ENCODE measurements around the gene CD74.
A peak's percentile ranks its signal among the peaks of the same experiment; 100 is the strongest.
"Not testable (repeated sequence)": the region's sequence is repeated elsewhere in the genome, so short reads cannot be mapped to it uniquely, and the experiment has no call there.

Gene CD74

DNA sequence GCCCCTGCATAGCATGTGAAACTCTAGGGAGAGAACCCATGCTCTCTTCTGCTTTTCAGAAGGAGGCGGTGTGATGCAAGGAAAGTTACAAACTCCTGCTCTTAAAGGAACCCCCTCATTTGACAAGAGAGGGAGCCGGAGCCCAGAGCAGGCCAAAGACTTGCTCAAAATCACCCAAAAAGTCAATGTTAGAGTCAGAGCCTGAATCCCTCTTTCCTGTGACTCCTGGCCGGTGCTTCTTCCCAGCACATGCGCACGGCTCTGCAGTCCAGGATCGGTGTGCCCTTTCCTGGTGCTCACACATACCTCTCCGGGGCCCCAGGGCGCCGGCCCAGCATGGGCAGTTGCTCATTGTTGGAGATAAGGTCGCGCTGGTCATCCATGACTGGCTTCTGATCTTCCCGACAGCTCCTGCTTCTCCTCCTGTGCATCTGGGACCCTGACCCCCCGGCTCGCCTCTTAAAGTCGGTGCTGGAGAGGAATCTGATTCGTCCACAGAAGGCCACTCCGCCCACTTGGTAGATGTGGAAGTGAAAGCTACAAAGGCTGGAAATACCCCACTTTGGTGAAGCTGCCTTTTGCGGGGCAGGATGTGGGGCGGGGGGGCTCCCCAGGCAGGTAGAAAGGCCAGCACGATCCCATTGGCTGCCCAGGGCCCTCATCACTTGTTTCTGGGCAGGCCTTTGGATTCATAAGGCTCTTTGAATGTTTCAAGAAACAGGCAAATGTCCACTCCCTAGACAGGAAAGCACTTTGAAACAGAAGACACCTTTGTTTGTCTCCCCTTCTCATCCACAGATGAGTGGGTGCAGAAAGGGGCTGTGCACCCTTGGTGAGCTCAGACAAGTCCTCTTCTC is at the start of gene CD74:
TSS of gene CD74 (minus strand) at position 592 of the 857 bp plus-strand sequence. CDS start at position 431, 161 bp downstream.
- DNase-seq (ENCODE audit: low read depth in 2 of 2): peak; percentile 87

DNA sequence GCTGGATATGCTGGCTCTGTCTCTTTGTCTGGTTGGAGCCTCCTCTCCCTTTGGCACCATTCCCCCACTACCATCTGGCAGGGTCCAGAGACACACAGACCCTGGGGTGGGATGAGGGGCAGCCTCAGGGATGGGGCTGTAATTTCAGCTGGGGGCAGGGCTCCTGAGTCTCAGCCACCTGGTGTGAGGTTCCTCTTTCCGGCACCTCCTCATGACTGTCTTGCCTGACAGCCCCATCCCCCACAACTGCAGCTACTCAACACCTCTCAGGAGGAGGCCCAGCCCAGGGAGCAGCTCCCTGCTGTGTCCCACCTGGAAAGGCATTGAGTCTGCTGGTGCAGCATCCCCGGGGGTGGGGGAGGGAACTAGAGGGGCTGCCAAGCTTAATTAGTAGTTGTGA is 48.5 kb upstream of the CD74 start:
- DNase-seq (ENCODE audit: low read depth in 2 of 2): no peak

GRCh38 chr5:150460781-150461180 is 48.1 kb upstream of the CD74 start:
- DNase-seq (ENCODE audit: low read depth in 2 of 2): no peak

DNA sequence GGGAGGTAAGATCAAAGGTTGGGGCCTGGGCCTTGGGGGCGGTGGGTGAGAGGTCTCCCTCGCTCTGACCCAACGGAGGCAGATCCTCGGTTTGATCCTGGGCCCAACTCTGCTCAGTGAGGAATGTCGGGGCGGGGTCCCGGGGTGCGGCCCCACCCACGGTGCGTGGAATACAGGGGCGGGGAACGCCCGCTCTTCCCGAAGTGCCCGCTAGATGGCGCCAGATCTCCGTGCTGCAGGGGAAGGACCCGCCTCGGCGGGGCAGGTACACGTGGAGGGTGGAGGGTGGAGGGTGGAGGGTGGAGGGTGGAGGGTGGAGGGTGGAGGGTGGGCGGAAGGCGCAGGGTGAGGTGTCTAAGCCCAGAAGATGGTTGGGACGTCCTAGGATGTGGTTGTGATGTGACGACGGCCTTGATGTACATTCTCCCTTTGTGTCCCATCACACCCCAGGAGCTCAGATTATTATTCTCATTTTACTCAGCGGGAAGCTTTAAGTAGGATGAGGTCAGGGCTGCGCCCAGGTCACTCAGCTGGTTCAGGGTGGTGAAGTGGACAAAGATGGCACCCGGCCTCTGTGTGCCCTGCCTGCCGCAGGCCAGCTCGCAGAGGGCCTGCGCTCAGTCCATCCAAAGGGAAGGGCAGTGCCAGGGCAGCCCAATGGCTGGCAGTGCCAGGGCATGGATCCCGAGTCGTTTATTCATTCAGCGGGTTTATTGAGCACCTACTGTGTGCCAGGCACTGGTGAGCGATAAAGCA is 46.3 kb upstream of the CD74 start:
- peak; percentile 70 to 82 for DNase-seq (ENCODE audit: low read depth in 2 of 2)

GRCh38 chr5:150457562-150458240 is 45.0 kb upstream of the CD74 start:
- DNase-seq (ENCODE audit: low read depth in 2 of 2): no peak

GRCh38 chr5:150457121-150457520 is 44.4 kb upstream of the CD74 start:
- no peak for DNase-seq (ENCODE audit: low read depth in 2 of 2)

GRCh38 chr5:150454492-150455229 is 42.0 kb upstream of the CD74 start:
- no peak for DNase-seq (ENCODE audit: low read depth in 2 of 2)

- not testable (repeated sequence) for DNase-seq (ENCODE audit: low read depth in 2 of 2)
Measured at GRCh38 chr5:150454027-150454426, 41.3 kb upstream of the CD74 start.

DNA sequence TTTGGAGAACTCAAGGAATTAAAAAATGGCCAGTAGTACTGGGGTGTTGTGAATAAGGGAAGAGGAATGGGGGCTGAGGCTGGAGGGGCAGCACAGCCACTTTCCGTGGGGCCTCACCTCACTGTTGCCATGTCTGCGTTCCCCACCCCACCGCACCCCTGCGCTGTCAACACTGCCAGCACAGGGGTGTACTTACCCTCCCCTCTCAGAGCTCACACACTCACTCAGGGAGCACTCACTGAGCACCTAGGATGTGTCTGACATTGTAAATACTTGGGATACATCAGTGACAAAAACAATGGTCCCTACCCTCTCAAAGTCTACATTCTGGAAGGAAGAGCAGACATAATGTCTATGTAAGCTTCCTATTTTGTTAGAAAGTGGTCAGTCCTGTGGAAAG is 40.2 kb upstream of the CD74 start:
- no peak for DNase-seq (ENCODE audit: low read depth in 2 of 2)

GRCh38 chr5:150451594-150451993 is 38.9 kb upstream of the CD74 start:
- no peak for DNase-seq (ENCODE audit: low read depth in 2 of 2)

DNA sequence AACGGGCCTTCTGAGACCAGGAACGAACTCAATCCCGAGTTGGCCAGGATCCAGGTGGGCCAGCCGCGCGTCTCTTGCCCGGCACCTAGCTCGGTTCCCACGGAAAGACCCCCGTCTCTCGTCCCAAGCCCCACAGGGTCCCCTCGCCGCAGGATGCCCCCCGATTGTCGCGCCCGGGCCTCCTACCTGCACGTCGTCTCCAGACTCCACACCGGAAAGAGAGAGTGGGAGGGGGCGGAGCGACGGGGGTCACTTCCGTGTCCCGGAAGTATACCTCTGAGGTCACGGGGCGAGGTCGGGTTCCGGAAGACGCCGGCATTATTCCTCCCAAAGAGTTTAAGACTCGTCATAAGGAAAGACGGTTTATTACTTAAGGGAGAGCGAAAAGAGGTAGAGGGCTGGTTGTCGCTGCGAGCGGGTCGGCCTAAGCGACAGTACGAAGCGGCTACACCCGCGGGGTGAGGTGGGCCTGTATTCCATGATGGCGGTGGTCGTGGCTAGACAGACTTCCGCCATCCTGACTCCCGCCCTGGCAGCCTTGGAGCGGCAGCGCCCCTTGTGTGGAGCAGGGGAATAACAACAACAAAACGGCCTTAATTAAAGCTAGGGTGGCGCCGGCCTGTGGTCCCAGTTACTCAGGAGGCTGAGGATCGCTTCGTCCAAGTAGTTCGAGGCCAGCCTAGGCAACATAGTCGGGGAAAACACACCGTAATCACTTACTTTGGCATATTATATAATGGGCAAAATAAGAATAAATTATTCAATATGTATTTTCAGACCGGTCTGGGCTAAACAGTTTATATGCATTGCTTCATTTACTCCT is 37.0 kb upstream of the CD74 start, which contains the start of gene RPS14:
TSS of gene RPS14 (minus strand) at position 223 of the 823 bp plus-strand sequence. CDS start 2,006 bp downstream, outside the sequence.
- DNase-seq (ENCODE audit: low read depth in 2 of 2): peak; percentile 92 to 93

DNA sequence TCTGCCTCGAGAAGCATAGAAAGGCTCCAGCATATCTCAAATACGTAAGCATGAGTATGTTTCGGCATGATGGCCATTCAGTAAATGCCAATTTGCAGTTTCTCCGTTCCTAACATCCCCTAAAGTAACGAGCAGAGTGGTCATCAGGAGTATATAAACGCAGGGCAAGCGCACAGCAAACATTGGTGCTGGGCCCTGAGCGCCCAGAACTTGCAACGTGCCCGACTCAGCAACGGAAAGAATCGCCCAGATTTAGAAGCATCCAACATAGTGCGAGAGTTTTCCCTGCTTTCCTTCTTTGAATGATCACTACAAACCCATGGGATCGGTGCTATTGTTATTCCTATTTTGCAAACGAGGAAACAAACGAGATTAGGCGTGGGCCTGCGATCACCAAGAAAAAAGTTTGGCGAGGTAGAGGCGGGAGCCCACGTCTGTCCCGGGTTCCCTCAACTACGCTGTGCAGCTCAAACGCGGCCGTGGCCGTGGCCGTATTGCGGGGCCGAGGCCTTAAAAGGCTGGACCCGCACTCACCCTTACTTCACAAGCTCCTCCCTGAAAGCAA is 36.3 kb upstream of the CD74 start:
- DNase-seq (ENCODE audit: low read depth in 2 of 2): no peak

GRCh38 chr5:150448334-150448733 is 35.6 kb upstream of the CD74 start:
- DNase-seq (ENCODE audit: low read depth in 2 of 2): no peak

DNA sequence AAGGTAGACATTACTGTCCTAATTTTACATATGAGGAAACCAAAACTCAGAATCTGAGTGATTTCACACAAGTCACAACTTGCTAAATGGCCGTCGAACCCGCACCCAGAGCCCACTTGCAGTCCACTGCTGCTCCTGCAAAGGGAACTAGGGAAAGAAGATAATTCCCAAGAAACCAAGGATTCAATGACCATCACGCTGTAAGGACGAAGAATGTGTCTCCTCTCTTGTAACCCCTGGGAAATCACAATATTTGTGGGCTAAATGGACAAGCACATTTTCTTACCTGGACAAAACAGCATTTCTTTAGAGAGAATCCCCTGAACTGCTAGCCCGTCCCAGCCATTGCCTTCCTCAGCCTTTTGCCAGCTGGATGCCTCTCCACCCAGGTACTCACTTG is 34.5 kb upstream of the CD74 start:
- DNase-seq (ENCODE audit: low read depth in 2 of 2): no peak

DNA sequence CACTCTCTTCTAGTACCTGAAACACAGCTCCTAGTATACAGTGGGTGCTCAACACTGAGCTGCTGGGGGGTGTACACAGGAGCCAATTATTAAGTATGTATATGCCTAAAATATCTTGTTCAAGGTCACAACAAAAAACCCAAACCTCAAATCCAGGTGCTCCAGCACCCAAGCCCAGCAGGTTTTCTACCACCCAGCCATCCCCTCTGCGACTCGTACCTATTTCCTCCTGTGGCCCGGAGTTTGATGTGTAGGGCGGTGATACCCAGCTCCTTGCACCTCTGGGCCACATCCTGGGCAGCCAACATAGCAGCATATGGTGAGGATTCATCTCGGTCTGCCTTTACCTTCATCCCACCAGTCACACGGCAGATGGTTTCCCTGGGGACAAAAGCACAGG is 33.9 kb upstream of the CD74 start:
- no peak for DNase-seq (ENCODE audit: low read depth in 2 of 2)

DNA sequence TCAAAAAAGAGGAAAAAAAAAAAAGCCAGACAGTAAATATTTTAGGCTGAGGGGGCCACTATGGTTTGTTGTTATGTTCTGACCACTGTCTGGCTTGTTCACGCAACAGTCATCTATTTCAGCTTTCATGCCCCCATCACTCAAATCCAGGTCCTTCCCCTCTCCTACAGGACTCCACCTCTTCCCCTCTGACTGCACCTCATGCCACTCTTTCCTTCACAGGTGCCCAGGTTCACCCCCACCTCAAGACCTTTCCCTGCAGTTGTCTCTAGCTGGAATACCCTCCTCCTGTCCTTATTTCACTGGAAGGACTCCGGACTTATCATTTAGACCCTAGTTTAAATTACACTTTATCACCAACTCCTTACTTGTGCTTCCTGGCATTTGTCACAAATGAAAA is 33.4 kb upstream of the CD74 start:
- no peak for DNase-seq (ENCODE audit: low read depth in 2 of 2)

GRCh38 chr5:150444770-150445169 is 32.1 kb upstream of the CD74 start:
- DNase-seq (ENCODE audit: low read depth in 2 of 2): no peak

DNA sequence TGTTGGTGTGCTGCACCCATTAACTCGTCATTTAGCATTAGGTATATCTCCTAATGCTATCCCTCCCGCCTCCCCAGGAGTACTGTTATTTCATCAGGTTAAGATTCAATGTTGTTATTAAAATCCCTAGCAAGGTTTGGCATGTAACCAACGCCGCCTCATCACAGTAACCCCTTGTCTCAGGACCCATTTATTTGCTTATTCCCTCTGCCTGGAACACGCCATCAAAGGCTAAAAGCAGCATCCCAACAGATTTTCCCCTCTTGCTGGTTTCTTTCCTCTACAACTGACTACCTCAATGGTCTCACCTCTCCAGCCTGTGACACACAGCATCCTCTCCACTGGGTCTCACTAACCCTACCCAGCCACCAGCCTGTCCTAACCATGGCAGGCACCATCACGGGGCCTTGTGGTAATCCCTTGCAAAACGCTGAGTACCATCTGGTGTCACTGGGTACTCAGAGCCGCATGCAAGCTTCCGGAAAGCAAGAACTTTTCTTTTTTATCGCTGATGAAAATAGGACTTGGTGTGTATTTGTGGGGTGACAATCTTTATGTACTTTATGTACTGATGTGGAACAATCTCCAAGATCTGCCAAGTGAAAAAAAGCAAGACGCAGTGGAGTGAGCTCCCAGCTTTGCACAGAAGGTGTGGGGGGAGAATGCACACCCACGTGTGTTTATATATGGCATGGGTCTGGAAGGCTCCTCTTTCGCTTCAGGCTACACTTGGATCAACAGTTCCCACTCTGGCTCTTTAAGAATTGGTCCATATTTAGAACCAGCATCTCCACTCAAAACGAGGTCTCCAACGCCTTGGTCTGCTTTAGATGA is 30.7 kb upstream of the CD74 start:
- DNase-seq (ENCODE audit: low read depth in 2 of 2): no peak

- DNase-seq (ENCODE audit: low read depth in 2 of 2): no peak
Measured at GRCh38 chr5:150442699-150443080, 30.0 kb upstream of the CD74 start.

Data from stimulated activated CD4-positive, alpha-beta T cell treated with anti-CD3 and anti-CD28 coated beads, Interleukin-15, amount 100 ng/mL, for 48 hours (primary cell).